GM23338 (cell line): Measurements from ENCODE around the gene CHRNA7. TPM values are rescaled to one million over a fixed set of nuclear protein-coding genes. Genes with fewer than 3 reads are reported as not detected.

ENCODE experiments used
- ATAC-seq: fragments of 200-7000 bp; cut with Tn5 transposase; 3 replicates; pipeline ENCODE4 v1.9.1; 2020
- DNase-seq: peaks from one replicate; pipeline ENCODE4 v3.0.0-alpha.2; 2015; ENCODE audit warnings: low spot score
- H2AFZ ChIP-seq: fragments of 200-600 bp; sonication (generic); 2 replicates; pipeline ENCODE4 v1.8.0; 2016; ENCODE audit warnings: antibody characterized with exemption, mild to moderate bottlenecking, moderate library complexity
- H3F3A ChIP-seq: fragments of 200-600 bp; sonication (generic); replicated peaks from 2 replicates; pipeline ENCODE4 v1.8.0; 2017; ENCODE audit warnings: antibody characterized with exemption, mixed run types, low read depth
- H3K27ac ChIP-seq: fragments of 200-600 bp; sonication (generic); 2 replicates; pipeline ENCODE4 v1.6.1; 2016; ENCODE audit warnings: low read depth
- H3K27me3 ChIP-seq: fragments of 200-600 bp; sonication (generic); 2 replicates; pipeline ENCODE4 v1.8.0; 2016; ENCODE audit warnings: mild to moderate bottlenecking, mixed run types, moderate library complexity; ENCODE audit not compliant: insufficient read depth
- H3K36me3 ChIP-seq: fragments of 200-600 bp; sonication (generic); 2 replicates; pipeline ENCODE4 v1.8.0; 2016; ENCODE audit warnings: mild to moderate bottlenecking; ENCODE audit not compliant: insufficient read depth
- H3K4me1 ChIP-seq: fragments of 200-600 bp; sonication (generic); 2 replicates; pipeline ENCODE4 v1.8.0; 2016; ENCODE audit warnings: mild to moderate bottlenecking, moderate library complexity; ENCODE audit not compliant: insufficient read depth
- H3K4me2 ChIP-seq: fragments of 200-600 bp; sonication (generic); 2 replicates; pipeline ENCODE4 v1.7.1; 2017; ENCODE audit warnings: mixed run types
- H3K4me3 ChIP-seq: fragments of 200-600 bp; sonication (generic); 2 replicates; pipeline ENCODE4 v1.6.1; 2016; ENCODE audit warnings: mixed run types
- H3K79me2 ChIP-seq: fragments of 200-600 bp; sonication (generic); replicated peaks from 2 replicates; pipeline ENCODE4 v1.8.0; 2017; ENCODE audit warnings: mild to moderate bottlenecking; ENCODE audit not compliant: insufficient read depth
- H3K9me2 ChIP-seq: fragments of 200-600 bp; sonication (generic); 2 replicates; pipeline ENCODE4 v1.8.0; 2017; ENCODE audit not compliant: insufficient read depth
- H4K20me1 ChIP-seq: fragments of 200-600 bp; sonication (generic); replicated peaks from 2 replicates; pipeline ENCODE4 v1.8.0; 2017; ENCODE audit warnings: mild to moderate bottlenecking; ENCODE audit not compliant: insufficient read depth
- H3K27ac Mint-ChIP-seq: 2 replicates; pipeline ENCODE4 v1.8.0; 2020; ENCODE audit warnings: inconsistent platforms, mild to moderate bottlenecking, moderate library complexity, mixed read lengths
- H3K27me3 Mint-ChIP-seq: 3 replicates; pipeline ENCODE4 v1.8.0; 2022; ENCODE audit warnings: low read depth, mild to moderate bottlenecking, moderate library complexity, mixed read lengths, inconsistent platforms; ENCODE audit not compliant: insufficient read depth, poor library complexity
- H3K36me3 Mint-ChIP-seq: 3 replicates; pipeline ENCODE4 v1.8.0; 2021; ENCODE audit warnings: low read depth, mild to moderate bottlenecking, inconsistent platforms, moderate library complexity, mixed read lengths
- H3K4me1 Mint-ChIP-seq: 3 replicates; pipeline ENCODE4 v1.8.0; 2020; ENCODE audit warnings: mild to moderate bottlenecking, inconsistent platforms, mixed read lengths
- H3K4me3 Mint-ChIP-seq: 3 replicates; pipeline ENCODE4 v1.8.0; 2021; ENCODE audit warnings: moderate library complexity, mild to moderate bottlenecking, inconsistent platforms, mixed read lengths
- H3K9me3 Mint-ChIP-seq: 3 replicates; pipeline ENCODE4 v1.8.0; 2020; ENCODE audit warnings: moderate library complexity, mild to moderate bottlenecking, inconsistent platforms, mixed read lengths
- NANOG ChIP-seq: IDR thresholded peaks from 2 replicates; pipeline ENCODE4 v1.6.1; 2016; ENCODE audit warnings: antibody characterized with exemption, borderline replicate concordance
- polyA plus RNA-seq: library from polyadenylated mRNA; unstranded; fragments of >200 nt; fragmentation: Nextera tagmentation; extraction: Ambion mirVana; gene quantifications from 2 replicates; pipeline ENCODE4 v1.2.1, GENCODE V29; 2016
- total RNA-seq: library from RNA; depleted of rRNA; stranded (reverse); fragments of >200 nt; shearing (Covaris generic); gene quantifications from 2 replicates; pipeline ENCODE4 v1.2.3, GENCODE V29; 2014
- TF ChIP-seq, protein P1 (sequence below), 2 experiments: fragments of 200-600 bp in 1 of 2; sonication (generic) in 1 of 2; conservative IDR thresholded peaks; 2 replicates each; pipeline versions ENCODE4 v1.5.1 to v1.6.1; 2016 to 2017; ENCODE audit warnings: antibody characterized with exemption in 2 of 2, low read depth in 2 of 2, mild to moderate bottlenecking in 2 of 2, moderate library complexity in 1 of 2
- TF ChIP-seq, protein P2 (sequence below): fragments of 250-450 bp; sonication (Bioruptor Pico); IDR thresholded peaks from 2 replicates; pipeline ENCODE4 v1.5.0; 2020; ENCODE audit warnings: mild to moderate bottlenecking, moderate library complexity

CHRNA7 gene
- total and polyA plus RNA-seq, 2 experiments from 2014 or later, result 4.6 to 8.2 TPM

DNA sequence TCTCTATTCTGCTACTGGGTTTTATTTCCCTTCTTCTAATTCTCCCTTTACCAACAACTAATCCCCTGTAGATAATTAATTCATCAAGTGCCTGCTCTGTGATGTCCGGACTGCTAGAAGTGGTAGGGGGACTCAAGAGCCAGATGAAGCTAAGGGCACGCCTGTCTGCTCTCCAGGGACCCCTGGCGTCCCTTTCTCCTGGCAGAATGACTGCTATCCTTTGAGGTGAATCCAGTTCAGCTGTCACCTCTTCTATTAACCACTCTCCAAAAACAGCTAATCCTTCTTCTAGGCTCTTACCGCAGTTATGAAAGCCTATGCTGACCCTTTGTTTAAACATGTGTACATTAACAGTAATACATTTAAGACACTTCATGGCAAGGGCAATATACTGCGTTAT is 1.4 kb upstream of the CHRNA7 start:
- TF ChIP-seq, protein P1, sequence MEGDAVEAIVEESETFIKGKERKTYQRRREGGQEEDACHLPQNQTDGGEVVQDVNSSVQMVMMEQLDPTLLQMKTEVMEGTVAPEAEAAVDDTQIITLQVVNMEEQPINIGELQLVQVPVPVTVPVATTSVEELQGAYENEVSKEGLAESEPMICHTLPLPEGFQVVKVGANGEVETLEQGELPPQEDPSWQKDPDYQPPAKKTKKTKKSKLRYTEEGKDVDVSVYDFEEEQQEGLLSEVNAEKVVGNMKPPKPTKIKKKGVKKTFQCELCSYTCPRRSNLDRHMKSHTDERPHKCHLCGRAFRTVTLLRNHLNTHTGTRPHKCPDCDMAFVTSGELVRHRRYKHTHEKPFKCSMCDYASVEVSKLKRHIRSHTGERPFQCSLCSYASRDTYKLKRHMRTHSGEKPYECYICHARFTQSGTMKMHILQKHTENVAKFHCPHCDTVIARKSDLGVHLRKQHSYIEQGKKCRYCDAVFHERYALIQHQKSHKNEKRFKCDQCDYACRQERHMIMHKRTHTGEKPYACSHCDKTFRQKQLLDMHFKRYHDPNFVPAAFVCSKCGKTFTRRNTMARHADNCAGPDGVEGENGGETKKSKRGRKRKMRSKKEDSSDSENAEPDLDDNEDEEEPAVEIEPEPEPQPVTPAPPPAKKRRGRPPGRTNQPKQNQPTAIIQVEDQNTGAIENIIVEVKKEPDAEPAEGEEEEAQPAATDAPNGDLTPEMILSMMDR (conservative IDR thresholded peaks at IDR 0.05; ENCODE audit: low read depth in 2 of 2), result peak in 1 of 2 experiments; percentile 62; a peak in 3 of 4 replicates
- TF ChIP-seq, protein P2, sequence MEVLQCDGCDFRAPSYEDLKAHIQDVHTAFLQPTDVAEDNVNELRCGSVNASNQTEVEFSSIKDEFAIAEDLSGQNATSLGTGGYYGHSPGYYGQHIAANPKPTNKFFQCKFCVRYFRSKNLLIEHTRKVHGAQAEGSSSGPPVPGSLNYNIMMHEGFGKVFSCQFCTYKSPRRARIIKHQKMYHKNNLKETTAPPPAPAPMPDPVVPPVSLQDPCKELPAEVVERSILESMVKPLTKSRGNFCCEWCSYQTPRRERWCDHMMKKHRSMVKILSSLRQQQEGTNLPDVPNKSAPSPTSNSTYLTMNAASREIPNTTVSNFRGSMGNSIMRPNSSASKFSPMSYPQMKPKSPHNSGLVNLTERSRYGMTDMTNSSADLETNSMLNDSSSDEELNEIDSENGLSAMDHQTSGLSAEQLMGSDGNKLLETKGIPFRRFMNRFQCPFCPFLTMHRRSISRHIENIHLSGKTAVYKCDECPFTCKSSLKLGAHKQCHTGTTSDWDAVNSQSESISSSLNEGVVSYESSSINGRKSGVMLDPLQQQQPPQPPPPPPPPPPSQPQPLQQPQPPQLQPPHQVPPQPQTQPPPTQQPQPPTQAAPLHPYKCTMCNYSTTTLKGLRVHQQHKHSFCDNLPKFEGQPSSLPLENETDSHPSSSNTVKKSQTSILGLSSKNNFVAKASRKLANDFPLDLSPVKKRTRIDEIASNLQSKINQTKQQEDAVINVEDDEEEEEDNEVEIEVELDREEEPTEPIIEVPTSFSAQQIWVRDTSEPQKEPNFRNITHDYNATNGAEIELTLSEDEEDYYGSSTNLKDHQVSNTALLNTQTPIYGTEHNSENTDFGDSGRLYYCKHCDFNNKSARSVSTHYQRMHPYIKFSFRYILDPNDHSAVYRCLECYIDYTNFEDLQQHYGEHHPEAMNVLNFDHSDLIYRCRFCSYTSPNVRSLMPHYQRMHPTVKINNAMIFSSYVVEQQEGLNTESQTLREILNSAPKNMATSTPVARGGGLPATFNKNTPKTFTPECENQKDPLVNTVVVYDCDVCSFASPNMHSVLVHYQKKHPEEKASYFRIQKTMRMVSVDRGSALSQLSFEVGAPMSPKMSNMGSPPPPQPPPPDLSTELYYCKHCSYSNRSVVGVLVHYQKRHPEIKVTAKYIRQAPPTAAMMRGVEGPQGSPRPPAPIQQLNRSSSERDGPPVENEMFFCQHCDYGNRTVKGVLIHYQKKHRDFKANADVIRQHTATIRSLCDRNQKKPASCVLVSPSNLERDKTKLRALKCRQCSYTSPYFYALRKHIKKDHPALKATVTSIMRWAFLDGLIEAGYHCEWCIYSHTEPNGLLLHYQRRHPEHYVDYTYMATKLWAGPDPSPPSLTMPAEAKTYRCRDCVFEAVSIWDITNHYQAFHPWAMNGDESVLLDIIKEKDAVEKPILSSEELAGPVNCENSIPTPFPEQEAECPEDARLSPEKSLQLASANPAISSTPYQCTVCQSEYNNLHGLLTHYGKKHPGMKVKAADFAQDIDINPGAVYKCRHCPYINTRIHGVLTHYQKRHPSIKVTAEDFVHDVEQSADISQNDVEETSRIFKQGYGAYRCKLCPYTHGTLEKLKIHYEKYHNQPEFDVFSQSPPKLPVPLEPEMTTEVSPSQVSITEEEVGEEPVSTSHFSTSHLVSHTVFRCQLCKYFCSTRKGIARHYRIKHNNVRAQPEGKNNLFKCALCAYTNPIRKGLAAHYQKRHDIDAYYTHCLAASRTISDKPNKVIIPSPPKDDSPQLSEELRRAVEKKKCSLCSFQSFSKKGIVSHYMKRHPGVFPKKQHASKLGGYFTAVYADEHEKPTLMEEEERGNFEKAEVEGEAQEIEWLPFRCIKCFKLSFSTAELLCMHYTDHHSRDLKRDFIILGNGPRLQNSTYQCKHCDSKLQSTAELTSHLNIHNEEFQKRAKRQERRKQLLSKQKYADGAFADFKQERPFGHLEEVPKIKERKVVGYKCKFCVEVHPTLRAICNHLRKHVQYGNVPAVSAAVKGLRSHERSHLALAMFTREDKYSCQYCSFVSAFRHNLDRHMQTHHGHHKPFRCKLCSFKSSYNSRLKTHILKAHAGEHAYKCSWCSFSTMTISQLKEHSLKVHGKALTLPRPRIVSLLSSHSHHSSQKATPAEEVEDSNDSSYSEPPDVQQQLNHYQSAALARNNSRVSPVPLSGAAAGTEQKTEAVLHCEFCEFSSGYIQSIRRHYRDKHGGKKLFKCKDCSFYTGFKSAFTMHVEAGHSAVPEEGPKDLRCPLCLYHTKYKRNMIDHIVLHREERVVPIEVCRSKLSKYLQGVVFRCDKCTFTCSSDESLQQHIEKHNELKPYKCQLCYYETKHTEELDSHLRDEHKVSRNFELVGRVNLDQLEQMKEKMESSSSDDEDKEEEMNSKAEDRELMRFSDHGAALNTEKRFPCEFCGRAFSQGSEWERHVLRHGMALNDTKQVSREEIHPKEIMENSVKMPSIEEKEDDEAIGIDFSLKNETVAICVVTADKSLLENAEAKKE (CRISPR knock-in tag), result no peak
- peaks cover 5% of the 10 kb centered on the region; the same call in 2 of the 3 replicates for H3K4me1 Mint-ChIP-seq
- no peak overlapping the region for H3K27ac Mint-ChIP-seq
- no peaks in the 10 kb centered on the region for H3K36me3 Mint-ChIP-seq
- DNase-seq (peak; percentile 80), ATAC-seq (peak; percentile 55)
- no peaks in the 10 kb centered on the region for H3K9me2 ChIP-seq
- peak overlapping the region; percentile 76 for H3K4me3 Mint-ChIP-seq
- no peak overlapping the region for H3K27ac ChIP-seq
- H3K27me3 ChIP-seq, result peaks cover 33% of the 10 kb centered on the region
- peak overlapping the region; percentile 96 for H3K4me2 ChIP-seq
- H3K79me2 ChIP-seq, result no peaks in the 10 kb centered on the region
- peaks cover 7% of the 10 kb centered on the region; the same call in 1 of the 2 replicates for H3K4me1 ChIP-seq
- H3K9me3 Mint-ChIP-seq, result no peaks in the 10 kb centered on the region
- H3K4me3 ChIP-seq, result peak overlapping the region; percentile 94
- peaks cover 18% of the 10 kb centered on the region for H3K27me3 Mint-ChIP-seq
- 0 out of 2 replicates have a peak, but pooled peaks cover 3% of the 10 kb centered on the region for H4K20me1 ChIP-seq
- no peaks in the 10 kb centered on the region for H3K36me3 ChIP-seq
- no peaks in the 10 kb centered on the region for H3F3A ChIP-seq
- H2AFZ ChIP-seq, result peak overlapping the region; percentile 100

DNA sequence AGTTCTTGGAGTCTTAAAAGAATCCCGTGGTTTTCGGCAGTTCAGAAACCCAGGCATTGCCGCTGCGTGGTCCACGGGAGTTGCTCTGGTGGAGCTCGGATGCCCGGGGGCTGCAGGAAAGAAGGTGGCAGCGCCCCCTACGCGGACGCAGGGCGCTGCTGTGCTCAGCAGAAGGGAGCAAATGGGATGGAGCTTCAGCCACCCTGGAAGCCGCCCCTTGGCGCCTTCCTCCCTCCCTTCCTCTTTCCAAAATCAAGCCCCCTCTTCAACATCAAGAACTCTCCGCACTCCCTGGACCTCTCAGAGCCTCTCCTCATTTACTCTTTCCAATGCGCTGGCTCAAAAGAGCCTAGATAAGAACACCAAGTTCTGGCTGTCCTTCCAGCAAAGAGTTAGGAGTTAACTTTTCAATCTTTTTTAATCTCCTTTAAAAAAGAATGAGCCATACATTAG is 880 bp upstream of the CHRNA7 start:
- peak overlapping the region; percentile 96 for H3K4me2 ChIP-seq

More for the DNA sequence above, 880 bp upstream of the CHRNA7 start:
- H3K27ac Mint-ChIP-seq, result no peak overlapping the region
- Histone ChIP-seq H3K9me2 (no peaks in the 10 kb centered on the region), H3F3A (no peaks in the 10 kb centered on the region), H3K27ac (no peak overlapping the region), H3K27me3 (peaks cover 33% of the 10 kb centered on the region), H3K36me3 (no peaks in the 10 kb centered on the region), H4K20me1 (0 out of 2 replicates have a peak, but pooled peaks cover 3% of the 10 kb centered on the region), H2AFZ (peak overlapping the region; percentile 100), H3K4me3 (peak overlapping the region; percentile 94), H3K79me2 (no peaks in the 10 kb centered on the region), H3K4me1 (peaks cover 7% of the 10 kb centered on the region; the same call in 1 of the 2 replicates)
- peaks cover 18% of the 10 kb centered on the region for H3K27me3 Mint-ChIP-seq
- no peaks in the 10 kb centered on the region for H3K36me3 Mint-ChIP-seq
- no peaks in the 10 kb centered on the region for H3K9me3 Mint-ChIP-seq
- DNase-seq (peak; percentile 75), ATAC-seq (peak; percentile 72)
- H3K4me3 Mint-ChIP-seq, result peak overlapping the region; percentile 76
- H3K4me1 Mint-ChIP-seq, result peaks cover 5% of the 10 kb centered on the region; the same call in 2 of the 3 replicates
- no peak for TF ChIP-seq NANOG
- TF ChIP-seq, protein P1 (conservative IDR thresholded peaks at IDR 0.05; ENCODE audit: low read depth in 2 of 2), result peak; percentile 61 to 69
